Measurements from ENCODE around the gene RBP7.

DNA sequence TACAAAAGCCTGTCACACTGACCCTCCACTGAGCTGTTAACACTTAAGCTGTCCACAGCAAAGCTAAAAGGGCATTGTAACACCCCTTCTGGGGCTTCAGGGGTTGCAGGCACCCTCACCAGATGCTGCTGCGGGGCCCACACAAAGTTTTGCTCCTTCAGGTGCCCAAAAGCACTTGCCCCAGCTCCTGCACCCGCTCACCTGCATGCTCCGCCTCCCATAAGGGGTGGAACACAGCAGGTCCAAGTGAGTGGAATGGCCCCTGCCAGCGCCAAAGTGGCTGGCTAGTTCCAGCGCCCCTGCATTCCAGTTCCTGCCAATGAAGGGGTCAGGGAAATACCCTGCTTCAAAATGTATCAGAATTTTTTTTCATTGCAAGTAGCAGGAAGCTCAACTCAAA is 7.3 kb upstream of the RBP7 start:
- TF ChIP-seq POLR2A (IDR thresholded peaks at IDR 0.05), result no peak
- TF ChIP-seq, protein P1, sequence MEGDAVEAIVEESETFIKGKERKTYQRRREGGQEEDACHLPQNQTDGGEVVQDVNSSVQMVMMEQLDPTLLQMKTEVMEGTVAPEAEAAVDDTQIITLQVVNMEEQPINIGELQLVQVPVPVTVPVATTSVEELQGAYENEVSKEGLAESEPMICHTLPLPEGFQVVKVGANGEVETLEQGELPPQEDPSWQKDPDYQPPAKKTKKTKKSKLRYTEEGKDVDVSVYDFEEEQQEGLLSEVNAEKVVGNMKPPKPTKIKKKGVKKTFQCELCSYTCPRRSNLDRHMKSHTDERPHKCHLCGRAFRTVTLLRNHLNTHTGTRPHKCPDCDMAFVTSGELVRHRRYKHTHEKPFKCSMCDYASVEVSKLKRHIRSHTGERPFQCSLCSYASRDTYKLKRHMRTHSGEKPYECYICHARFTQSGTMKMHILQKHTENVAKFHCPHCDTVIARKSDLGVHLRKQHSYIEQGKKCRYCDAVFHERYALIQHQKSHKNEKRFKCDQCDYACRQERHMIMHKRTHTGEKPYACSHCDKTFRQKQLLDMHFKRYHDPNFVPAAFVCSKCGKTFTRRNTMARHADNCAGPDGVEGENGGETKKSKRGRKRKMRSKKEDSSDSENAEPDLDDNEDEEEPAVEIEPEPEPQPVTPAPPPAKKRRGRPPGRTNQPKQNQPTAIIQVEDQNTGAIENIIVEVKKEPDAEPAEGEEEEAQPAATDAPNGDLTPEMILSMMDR (IDR thresholded peaks at IDR 0.05), result no peak

All from uterus (tissue), 2 donors.